ENCODE data around the gene HOXA10.

The HOXA10 gene

GRCh38 chr7:27203365-27203953 lies 29.3 kb upstream of the HOXA10 start:
- DNase-seq = no peak

- DNase-seq = no peak
These were observed 28.7 kb upstream of the HOXA10 start for GRCh38 chr7:27202862-27203134.

DNA sequence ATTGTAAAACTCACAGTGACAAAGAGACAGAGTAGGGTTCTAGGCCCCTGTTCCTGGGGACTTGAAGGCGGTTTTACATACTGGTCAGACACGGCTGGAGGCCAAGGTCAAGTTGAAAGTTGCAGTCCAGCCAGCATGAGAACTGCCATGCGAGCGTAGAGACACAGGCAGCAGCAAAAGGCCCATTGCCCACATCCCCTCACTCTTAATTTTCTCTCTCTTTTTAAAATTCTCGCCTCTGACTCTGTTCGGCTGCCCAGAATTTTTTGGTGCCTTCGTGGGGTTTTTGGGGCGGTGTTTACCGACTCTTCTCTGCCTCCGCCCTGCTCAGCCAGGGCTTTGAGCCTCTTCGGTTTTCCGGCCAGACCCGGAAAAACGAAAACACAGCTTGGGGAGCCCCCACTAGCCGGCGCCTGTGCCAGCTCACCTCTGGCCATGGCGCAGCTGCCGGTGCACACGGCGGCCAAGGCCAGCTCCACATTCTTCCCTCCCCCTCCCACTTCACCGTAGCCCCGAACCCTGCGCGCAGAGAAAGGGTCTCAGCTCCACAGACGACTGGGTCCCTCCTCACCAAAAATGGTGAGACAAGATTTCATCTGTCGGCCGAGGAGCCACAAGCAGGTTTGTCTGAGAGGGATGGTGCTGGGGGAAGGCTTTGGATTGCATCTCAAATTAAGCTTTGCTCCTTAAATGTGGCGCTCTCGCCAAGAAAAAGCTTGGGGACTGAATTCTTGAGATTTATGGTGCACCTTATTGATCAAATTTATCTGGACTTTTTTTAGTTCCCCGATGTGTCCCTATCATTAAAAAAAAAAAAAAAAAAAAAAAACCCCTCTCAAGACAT lies 28.1 kb upstream of the HOXA10 start:
- DNase-seq = no peak

DNA sequence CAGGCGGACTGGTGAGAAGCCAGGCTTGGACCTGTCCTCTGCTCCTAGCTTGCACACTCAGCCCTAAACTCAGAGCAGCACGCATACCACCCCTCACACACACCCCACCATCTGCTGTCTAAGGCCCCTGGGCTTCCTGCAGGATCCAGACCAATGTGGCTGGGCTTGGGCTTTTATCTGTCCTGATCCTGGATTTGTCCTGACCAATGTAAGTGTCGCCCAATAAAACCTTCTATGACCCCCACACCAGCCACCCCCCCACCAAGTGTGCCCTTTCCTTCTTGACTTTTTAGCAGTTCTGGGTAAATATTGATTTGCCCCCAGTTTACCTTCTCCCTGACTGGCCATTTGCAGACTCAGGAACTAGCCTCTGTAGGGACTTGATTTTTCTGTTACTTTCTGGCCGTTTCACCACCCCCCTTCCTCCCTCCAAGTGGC lies 27.5 kb upstream of the HOXA10 start:
- no peak for DNase-seq

GRCh38 chr7:27200761-27201579 lies 26.9 kb upstream of the HOXA10 start:
- DNase-seq = no peak

DNA sequence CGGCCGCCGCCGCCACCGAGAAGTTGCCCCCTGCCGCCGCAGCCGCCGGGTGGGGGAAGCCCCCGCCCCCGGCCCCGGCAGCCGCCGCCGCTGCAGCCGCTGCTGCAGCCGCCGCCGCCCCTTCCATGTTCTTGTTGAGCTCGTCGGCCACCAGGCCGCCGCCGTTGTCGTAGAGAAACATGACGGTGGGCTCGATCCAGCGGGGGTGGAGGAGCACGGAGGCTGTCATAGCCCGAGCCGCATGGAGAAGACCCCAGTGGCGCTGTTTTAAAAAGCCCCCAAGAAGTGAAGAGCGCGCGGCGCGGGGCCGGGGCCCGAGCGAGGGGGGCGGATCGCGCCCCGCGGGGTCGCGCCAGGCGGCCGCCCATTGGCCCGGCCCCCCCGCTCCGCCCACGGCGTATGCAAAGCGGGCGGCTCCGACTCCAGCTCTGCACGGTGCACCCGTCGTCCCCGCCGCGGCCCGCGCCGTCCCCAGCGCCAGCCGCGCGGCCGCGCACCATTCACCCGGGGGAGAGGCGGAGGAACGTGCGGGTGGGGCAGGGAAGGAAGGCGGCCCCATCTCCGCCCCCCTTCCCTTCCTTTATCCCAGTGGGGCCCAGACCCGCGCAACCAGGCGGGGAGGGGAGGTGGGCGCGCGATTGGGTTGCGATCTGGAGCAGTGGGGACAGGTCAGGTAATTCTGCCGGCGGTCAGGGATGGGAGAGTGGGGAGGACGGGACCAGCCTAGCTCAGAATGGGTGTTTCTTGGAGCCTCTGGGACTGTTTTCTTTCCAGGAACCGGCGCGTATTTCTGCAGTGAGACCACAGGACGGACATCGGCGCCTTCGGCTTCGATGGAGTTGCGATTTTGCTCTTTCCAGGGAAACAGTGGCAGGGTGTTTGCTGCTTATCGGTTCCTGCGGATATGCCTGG lies 26.0 kb upstream of the HOXA10 start, which contains the start of gene HOXA13:
Gene HOXA13, minus strand, starts transcription at position 243 of the 912 bp plus-strand sequence. Its CDS starts 14 bp downstream, at position 229.
- DNase-seq = no peak

DNA sequence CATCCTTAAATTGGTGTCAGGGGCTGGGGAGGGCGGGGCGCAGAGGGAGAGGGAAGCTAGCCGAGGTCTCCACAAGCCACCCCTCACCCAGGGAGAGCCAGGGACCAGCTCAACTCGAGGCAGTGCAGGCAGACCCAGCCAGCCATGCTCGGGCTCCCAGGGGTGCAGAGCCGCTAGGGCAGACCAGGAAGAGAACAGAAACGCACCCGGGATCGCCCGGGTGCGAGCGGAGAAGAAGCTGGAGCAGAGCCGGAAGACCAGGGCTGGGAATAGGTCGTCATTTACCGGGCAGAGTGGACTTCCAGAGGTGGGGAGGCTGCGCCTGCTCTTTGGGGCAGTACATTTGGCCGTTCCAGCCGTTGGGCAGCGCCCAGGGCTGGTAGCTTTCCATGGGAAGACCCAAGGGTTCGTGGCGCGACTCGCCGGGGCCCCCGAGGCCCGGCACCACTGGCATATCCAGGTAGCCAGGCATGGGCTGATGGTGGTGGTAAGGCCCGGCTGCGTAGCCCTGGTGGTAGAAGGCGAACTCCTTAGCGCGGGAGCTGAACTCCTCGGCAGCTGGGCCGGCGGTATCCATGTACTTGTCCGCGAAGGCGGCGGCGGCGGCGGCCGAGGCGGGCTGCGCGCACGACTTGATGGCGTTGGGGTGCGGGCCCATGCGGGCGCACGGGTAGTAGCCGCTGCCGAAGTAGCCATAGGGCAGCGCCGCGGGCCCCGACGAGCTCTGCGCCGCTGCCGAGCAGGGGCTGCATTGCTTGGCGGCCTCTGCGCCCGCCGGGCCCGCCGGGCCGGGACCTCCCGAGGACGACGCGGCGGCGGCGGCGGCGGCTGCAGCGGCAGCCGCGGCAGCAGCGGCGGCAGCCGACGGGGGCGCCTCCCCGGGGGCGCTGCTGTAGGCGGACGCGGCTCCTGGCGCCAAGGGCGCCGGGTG lies 25.0 kb upstream of the HOXA10 start:
- DNase-seq = no peak

DNA sequence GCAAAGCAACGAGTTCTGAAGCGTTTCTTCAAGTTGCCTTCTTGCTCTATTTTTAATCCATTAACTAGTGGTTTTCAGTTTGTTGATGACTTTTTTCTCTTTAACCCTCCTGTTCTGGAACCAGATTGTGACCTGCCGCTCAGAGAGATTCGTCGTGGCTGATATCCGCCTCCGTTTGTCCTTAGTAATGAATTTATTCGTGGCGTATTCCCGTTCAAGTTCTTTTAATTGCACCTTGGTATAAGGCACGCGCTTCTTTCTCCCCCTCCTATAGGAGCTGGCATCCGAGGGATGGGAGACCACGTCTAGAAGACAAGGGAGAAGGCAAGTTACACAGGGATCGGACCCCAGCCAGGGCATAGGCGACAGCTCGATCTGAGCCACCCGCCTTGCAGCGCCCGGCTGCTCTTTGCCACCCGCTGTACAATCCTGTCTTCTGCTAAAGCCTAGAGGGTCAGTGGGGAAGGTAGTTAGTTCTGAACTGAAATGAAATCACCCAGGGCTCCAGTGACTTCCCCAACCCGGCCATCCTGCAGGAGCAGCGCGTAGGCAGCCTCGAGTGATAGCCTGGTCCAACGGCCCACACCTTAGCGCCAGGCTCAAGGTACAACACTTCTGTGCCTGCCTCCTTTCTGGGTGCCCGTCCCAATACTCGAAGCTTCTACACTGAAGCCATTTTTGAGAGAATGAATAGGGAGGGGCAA lies 24.2 kb upstream of the HOXA10 start:
- no peak for DNase-seq

DNA sequence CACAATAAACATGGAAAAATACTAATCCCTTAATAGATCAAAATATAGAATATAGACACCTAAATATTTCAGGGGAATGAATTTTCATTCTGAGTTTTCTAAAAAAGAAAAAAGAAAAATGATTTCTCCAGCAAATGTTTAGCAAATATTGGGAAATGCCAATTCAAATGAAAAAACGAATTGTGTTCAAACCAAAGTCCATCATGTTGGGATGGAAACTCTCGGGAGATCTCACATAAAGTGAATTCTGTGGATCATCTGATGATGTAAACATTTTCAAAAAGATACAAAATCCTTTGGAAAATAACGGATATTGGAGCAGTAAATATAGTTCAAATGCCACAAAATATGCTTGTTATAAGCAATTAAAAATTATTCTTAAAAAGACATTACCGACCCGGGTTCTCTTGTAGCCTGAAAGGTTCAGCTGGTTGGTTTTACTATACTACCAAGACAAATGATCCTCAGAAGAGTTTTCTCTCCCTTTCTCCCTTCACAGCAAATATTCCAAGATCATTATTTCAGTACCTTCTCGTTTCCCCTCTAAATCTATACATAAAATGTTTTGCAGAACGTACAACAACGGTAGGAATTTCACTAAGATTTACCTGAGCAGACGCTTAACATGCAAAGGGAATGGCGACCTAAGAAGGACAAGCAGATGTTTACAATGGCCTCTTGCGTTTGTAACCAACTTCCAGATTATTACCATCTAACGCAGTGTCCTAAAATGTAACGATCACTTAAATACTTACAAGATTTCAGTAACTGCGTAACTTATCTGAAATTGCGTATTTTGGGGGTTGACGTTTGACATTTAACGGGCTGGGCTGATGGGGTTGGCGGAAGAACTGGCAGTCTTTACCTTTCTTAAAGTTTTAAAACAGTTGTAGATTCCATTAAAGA lies 23.3 kb upstream of the HOXA10 start:
- no peak for DNase-seq

- peak; percentile 83 for DNase-seq
These were observed 22.2 kb upstream of the HOXA10 start for GRCh38 chr7:27196287-27196767.

DNA sequence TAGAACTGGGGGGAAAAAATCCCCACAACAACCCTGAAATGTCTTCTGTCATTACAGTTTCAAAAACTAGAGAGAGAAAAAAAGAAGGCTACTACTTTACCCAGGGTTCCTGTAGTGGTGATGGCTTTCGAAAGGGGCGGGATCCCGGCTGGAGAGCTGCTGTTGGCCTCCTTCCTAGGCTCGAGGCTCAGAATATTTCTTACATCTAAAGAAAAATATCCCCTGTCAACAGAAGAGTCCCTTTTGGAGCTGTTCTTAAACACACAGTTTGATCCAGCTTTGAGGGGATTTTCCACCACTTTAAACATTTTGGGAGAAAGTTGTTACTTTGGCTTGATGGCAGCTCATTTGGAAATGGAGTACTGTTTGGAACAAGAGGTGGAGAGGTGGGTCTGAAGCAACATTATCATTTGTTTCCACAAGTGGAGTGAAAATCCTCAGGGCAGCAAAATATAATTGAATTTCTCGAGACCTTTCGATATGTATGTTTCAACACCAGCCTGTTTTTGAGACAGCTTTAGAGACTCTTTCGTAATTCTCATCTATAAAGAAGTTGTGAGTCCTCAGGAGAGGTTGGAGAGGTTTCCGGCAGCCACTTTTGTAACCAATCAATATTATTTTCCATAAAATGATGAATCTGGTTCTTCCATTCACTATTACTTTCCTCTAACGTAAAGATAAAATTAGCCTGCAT lies 20.7 kb upstream of the HOXA10 start:
- no peak for DNase-seq

DNA sequence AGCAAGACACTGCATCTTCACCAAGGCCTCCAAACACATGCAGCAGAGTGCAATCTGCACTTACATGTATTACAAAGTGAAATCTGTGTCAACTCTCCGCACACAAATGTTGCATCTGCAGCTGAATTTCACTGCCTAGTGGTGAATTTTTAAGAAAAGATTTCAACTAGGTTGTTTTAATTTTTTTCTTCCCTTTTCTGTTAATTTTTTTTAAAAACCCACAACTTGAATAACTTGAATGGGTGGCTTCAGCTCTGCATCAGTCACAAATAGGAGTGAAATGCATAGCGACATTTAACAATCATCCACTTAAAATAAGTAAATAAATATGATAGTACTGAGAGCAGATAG lies 19.9 kb upstream of the HOXA10 start:
- no peak for DNase-seq

DNA sequence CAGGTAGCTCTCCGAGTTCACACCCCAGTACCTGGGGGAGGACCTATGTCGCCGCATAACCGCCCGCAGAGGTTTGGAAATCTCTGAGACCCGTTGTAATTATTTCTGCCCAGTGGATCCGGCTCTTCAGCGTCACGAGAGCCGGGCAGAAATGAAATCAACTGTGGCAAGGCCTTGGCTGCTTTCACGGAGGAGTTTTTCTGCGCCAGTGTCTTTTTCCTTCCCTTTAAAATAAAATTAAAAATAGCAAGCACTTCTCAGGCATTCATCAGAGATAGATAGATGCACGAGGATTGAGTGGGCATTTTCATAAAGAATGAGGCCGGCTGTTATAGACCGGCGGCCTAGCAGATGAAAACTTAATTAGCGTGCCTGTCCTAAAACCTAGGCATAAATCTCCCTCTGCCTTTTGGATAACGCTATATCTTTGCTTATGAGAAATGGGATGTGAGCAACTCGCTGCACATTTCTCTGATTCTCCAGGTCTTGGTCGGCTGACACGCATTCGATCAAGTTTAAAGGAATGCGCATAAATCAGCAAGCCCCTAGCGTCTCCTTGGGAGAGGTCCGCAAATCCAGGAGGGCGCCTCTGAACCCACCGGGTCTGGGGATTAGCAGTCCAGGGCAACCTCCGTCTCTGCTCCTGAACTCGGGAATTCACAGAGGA lies 19.3 kb upstream of the HOXA10 start:
- DNase-seq = no peak

- DNase-seq = no peak
These were observed 18.6 kb upstream of the HOXA10 start for GRCh38 chr7:27192546-27193334.

GRCh38 chr7:27191833-27192545 lies 17.9 kb upstream of the HOXA10 start:
- no peak for DNase-seq

DNA sequence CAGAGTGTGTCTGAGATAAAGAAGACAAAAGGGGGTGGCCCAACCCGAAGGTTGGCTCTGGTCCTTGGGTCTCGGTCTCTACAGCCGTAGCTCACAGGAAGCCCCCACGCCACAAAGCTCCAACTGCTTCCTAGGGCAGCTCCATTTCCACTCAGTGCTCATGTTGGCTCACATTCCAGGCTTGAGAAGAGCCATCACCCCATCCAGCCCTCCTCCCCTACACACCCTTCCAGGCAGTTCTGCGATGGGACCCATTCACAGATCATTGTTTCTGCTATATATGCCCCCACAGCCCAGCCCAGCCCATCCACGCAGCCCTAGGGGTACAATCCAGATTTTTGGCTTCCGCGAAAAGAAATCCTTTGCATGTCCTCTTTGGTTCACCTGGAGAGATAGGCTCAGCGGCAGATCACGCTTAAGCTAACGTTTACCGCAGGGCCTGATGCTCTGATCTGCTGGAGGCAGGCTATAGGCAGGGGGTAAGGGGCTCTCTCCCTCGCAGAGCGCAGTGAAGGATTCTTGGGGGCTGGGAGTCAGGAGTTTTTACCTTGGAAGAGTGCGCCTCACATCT lies 17.1 kb upstream of the HOXA10 start:
- DNase-seq = no peak

Data from CD4-positive, alpha-beta T cell treated with Interleukin-17A for 1 hour (primary cell).